ENCODE data around the gene WNT3A.

Gene WNT3A

DNA sequence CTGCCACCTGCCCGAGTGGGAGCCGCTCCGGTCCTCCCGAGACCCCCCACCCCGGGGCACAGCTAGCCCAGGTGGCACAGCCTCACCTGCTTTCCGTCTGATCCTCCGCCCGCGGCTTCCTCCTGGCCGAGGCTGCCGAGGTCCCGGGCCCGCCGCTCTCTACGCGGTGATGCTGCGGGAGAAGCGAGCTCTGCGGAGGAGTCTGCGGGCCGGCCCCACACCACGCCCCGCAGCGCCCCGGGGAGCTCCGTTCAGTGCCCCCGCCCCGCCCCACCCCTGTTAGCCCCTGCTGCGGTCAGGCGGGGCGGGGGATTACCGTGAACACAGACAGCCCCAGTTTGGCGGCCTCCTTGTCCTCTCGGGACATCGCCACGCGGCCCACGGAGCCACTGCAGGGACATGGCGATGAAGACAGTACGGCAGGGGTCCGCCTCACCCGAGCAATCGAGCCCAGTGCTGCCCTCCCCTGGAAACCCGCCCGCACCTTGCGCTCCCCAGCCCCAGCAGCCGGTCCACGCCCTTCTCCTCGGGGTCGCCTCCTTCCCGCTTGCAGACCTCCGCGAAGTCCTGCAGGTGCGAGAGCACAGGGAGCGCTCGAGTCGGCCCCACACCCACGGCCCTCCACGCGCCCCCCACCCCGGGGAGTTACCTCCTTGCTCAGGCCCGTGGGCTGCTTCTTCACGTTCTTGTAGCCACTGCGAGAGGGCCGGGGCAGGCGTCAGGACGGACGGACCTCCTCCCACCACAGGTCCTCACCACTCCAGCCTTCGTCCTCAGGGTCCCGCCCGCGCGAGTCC lies 95.4 kb downstream of the WNT3A start:
- no peaks in the 10 kb centered on the region for H3K9me3 ChIP-seq (ENCODE audit: control insufficient read depth, insufficient read depth, low read depth, low read length)
- H3K4me3 ChIP-seq (ENCODE audit: low read depth, low read length) = peak overlapping the region; percentile 88
- peak overlapping the region; percentile 82; the same call in 1 of the 2 replicates for H3K27ac ChIP-seq (ENCODE audit: extremely low read depth, low read depth, low read length)
- CTCF ChIA-PET = interaction anchor here (0.8 to 1.3 kb wide), 2 partner anchors 11 to 340 kb away, joined by 3 to 4 read pairs; no protein-coding TSS in a partner anchor
- peaks cover 12 to 68% of the 10 kb centered on the region in 2 experiments for H3K36me3 ChIP-seq (ENCODE audit: control insufficient read depth in 2 of 2, insufficient read depth in 1 of 2, low read length in 2 of 2)
- POLR2A ChIA-PET = interaction anchor here (0.6 to 1.4 kb wide), 4 partner anchors 9 to 314 kb away, joined by 3 to 6 read pairs (median 4); no protein-coding TSS in a partner anchor
- no peaks in the 10 kb centered on the region; the same call in 1 of the 2 replicates for H3K4me1 ChIP-seq (ENCODE audit: control insufficient read depth, insufficient read depth, low read length)
- TF ChIP-seq ZNF626 (tag by site-specific recombination; IDR thresholded peaks at IDR 0.05) (no peak), ZNF777 (tag by site-specific recombination; IDR thresholded peaks at IDR 0.05; ENCODE audit: borderline replicate concordance) (no peak), ZNF16 (tag by site-specific recombination; IDR thresholded peaks at IDR 0.05; ENCODE audit: low read depth) (no peak), SP7 (tag by site-specific recombination; IDR thresholded peaks at IDR 0.05) (peak; percentile 59; the same call in 1 of the 2 replicates), ZNF184 (tag by site-specific recombination; IDR thresholded peaks at IDR 0.05) (no peak), ZNF843 (tag by site-specific recombination; IDR thresholded peaks at IDR 0.05) (no peak), ZNF23 (tag by site-specific recombination; IDR thresholded peaks at IDR 0.05; ENCODE audit: borderline replicate concordance) (no peak), ZSCAN4 (tag by site-specific recombination; IDR thresholded peaks at IDR 0.05) (no peak), ZNF501 (tag by site-specific recombination; IDR thresholded peaks at IDR 0.05) (peak; percentile 89), ZNF654 (tag by site-specific recombination; IDR thresholded peaks at IDR 0.05; ENCODE audit: low read depth) (no peak), ZNF133 (tag by site-specific recombination; IDR thresholded peaks at IDR 0.05) (no peak), ZFP41 (tag by site-specific recombination; IDR thresholded peaks at IDR 0.05; ENCODE audit: borderline replicate concordance) (no peak), HIC1 (tag by site-specific recombination; IDR thresholded peaks at IDR 0.05) (peak; percentile 80), HOXA7 (CRISPR knock-in tag; IDR thresholded peaks at IDR 0.05; ENCODE audit: borderline replicate concordance) (no peak), YY1 (tag by site-specific recombination; IDR thresholded peaks at IDR 0.05) (peak; percentile 40; the same call in 1 of the 2 replicates), ZNF37A (tag by site-specific recombination; IDR thresholded peaks at IDR 0.05) (no peak), SALL2 (tag by site-specific recombination; IDR thresholded peaks at IDR 0.05; ENCODE audit: borderline replicate concordance) (no peak), KLF10 (tag by site-specific recombination; IDR thresholded peaks at IDR 0.05) (peak; percentile 31; the same call in 1 of the 2 replicates), ELK4 (IDR thresholded peaks at IDR 0.05; ENCODE audit: borderline replicate concordance, low read depth, low read length) (no peak), ZSCAN16 (tag by site-specific recombination; IDR thresholded peaks at IDR 0.05) (no peak), ZNF530 (tag by site-specific recombination; IDR thresholded peaks at IDR 0.05; ENCODE audit: low read depth) (no peak), RBAK (tag by site-specific recombination; IDR thresholded peaks at IDR 0.05) (no peak), ZSCAN23 (tag by site-specific recombination; IDR thresholded peaks at IDR 0.05) (no peak), GFI1B (tag by site-specific recombination; IDR thresholded peaks at IDR 0.05) (no peak), ZNF571 (tag by site-specific recombination; IDR thresholded peaks at IDR 0.05) (no peak), ZNF600 (tag by site-specific recombination; IDR thresholded peaks at IDR 0.05) (peak; percentile 55; the same call in 1 of the 2 replicates), ZNF548 (tag by site-specific recombination; IDR thresholded peaks at IDR 0.05) (no peak), ZNF311 (tag by site-specific recombination; IDR thresholded peaks at IDR 0.05; ENCODE audit: borderline replicate concordance) (no peak), ZNF324 (tag by site-specific recombination; IDR thresholded peaks at IDR 0.05) (no peak)
- TF ChIP-seq, protein P1, sequence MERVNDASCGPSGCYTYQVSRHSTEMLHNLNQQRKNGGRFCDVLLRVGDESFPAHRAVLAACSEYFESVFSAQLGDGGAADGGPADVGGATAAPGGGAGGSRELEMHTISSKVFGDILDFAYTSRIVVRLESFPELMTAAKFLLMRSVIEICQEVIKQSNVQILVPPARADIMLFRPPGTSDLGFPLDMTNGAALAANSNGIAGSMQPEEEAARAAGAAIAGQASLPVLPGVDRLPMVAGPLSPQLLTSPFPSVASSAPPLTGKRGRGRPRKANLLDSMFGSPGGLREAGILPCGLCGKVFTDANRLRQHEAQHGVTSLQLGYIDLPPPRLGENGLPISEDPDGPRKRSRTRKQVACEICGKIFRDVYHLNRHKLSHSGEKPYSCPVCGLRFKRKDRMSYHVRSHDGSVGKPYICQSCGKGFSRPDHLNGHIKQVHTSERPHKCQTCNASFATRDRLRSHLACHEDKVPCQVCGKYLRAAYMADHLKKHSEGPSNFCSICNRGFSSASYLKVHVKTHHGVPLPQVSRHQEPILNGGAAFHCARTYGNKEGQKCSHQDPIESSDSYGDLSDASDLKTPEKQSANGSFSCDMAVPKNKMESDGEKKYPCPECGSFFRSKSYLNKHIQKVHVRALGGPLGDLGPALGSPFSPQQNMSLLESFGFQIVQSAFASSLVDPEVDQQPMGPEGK (tag by site-specific recombination; IDR thresholded peaks at IDR 0.05) = peak; percentile 96
- TF ChIP-seq, protein P2, sequence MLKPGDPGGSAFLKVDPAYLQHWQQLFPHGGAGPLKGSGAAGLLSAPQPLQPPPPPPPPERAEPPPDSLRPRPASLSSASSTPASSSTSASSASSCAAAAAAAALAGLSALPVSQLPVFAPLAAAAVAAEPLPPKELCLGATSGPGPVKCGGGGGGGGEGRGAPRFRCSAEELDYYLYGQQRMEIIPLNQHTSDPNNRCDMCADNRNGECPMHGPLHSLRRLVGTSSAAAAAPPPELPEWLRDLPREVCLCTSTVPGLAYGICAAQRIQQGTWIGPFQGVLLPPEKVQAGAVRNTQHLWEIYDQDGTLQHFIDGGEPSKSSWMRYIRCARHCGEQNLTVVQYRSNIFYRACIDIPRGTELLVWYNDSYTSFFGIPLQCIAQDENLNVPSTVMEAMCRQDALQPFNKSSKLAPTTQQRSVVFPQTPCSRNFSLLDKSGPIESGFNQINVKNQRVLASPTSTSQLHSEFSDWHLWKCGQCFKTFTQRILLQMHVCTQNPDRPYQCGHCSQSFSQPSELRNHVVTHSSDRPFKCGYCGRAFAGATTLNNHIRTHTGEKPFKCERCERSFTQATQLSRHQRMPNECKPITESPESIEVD (tag by site-specific recombination; IDR thresholded peaks at IDR 0.05) = no peak
